ENCODE data around the gene OST4.

DNA sequence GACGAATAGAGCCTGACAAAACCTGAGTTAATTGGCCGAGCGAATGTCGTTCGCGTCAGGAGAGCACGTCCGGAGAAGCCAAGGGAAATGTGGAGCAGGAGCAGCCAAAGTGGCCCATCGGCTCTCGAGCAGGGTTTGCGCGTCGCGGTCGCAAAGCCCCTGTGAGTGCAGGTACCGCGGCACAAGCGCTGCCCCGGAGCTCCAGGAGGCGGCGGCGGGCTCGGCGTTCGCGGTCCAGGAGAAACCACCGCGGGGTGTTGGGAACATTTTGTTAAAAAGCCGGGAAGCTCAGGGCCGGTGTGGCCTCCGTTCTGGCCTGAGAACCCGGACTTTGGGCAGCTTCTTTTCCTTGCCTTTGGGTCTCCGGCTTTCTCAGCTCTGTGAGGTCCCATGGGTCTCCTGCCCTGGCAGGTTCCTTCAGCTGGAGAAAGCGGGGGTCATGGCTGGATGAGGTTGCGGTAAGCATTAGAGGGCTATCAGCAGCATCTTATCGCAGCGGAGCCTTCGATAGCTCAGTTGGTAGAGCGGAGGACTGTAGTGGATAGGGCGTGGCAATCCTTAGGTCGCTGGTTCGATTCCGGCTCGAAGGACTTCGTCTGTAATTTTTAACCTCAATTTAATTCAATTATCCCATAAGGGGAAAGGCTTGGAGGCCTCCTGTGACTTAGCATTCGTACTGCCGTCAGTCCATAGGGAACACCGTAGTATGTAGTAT is 21.0 kb downstream of the OST4 start:
- TF ChIP-seq, protein P1, sequence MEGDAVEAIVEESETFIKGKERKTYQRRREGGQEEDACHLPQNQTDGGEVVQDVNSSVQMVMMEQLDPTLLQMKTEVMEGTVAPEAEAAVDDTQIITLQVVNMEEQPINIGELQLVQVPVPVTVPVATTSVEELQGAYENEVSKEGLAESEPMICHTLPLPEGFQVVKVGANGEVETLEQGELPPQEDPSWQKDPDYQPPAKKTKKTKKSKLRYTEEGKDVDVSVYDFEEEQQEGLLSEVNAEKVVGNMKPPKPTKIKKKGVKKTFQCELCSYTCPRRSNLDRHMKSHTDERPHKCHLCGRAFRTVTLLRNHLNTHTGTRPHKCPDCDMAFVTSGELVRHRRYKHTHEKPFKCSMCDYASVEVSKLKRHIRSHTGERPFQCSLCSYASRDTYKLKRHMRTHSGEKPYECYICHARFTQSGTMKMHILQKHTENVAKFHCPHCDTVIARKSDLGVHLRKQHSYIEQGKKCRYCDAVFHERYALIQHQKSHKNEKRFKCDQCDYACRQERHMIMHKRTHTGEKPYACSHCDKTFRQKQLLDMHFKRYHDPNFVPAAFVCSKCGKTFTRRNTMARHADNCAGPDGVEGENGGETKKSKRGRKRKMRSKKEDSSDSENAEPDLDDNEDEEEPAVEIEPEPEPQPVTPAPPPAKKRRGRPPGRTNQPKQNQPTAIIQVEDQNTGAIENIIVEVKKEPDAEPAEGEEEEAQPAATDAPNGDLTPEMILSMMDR (IDR thresholded peaks at IDR 0.05) = no peak
- TF ChIP-seq CBX2 (IDR thresholded peaks at IDR 0.05; ENCODE audit: borderline replicate concordance, low read depth) (no peak), SMC3 (IDR thresholded peaks at IDR 0.05) (peak; percentile 15; the same call in 2 of the 3 replicates), EP300 (IDR thresholded peaks at IDR 0.05) (no peak), POLR2AphosphoS2 (conservative IDR thresholded peaks at IDR 0.05; ENCODE audit: low read length) (no peak; the same call in 1 of the 2 replicates), POLR2A (IDR thresholded peaks at IDR 0.05; ENCODE audit: low read length) (peak; percentile 97), CEBPB (IDR thresholded peaks at IDR 0.05) (peak in 1 of 2 experiments; percentile 45; a peak in 1 of 4 replicates)

All from A549 (cell line).